ENCODE results near the gene KRT33A. TPM values are rescaled to one million over a fixed set of nuclear protein-coding genes. Genes with fewer than 3 reads are reported as not detected.

The KRT33A gene
- total RNA-seq, 4 donors from 2014 or later: 0.21 to 2.7 (median 1.9) TPM; not detected in 1

DNA sequence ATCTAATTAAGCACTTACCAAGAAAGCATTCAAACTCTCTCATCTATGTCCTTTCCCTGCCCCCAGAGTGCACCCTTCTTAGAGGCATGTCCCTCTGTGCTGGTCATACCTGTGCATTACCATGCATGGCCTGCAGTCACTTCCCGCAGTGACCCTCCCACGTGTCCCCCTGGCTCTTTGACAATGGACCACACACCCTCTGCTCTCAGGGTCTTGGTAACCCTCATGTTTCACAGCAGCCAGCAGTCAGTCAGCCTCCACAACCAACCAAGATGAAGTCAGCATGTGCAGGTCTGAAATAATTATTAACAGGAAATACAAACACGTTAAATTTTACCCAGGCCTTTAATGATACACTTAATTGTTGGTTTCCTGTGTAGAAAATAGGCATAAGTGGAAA is 10.1 kb downstream of the KRT33A start:
- peaks cover 15 to 94% (median 30%) of the 10 kb centered on the region in 3 donors for H3K4me1 ChIP-seq
- H3K36me3 ChIP-seq: no peaks in the 10 kb centered on the region
- 54 to 66% methylated on average over 3 of the region's 3 CpGs for WGBS, 2 donors
- no peak for DNase-seq
- H3K4me3 ChIP-seq: no peak overlapping the region
- intact Hi-C loops (cut with DNase I): no loop called here
- no peaks in the 10 kb centered on the region for H3K9me3 ChIP-seq
- TF ChIP-seq, protein P1, sequence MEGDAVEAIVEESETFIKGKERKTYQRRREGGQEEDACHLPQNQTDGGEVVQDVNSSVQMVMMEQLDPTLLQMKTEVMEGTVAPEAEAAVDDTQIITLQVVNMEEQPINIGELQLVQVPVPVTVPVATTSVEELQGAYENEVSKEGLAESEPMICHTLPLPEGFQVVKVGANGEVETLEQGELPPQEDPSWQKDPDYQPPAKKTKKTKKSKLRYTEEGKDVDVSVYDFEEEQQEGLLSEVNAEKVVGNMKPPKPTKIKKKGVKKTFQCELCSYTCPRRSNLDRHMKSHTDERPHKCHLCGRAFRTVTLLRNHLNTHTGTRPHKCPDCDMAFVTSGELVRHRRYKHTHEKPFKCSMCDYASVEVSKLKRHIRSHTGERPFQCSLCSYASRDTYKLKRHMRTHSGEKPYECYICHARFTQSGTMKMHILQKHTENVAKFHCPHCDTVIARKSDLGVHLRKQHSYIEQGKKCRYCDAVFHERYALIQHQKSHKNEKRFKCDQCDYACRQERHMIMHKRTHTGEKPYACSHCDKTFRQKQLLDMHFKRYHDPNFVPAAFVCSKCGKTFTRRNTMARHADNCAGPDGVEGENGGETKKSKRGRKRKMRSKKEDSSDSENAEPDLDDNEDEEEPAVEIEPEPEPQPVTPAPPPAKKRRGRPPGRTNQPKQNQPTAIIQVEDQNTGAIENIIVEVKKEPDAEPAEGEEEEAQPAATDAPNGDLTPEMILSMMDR (IDR thresholded peaks at IDR 0.05): peak in 1 of 6 experiments; percentile 15
- no peak for TF ChIP-seq POLR2A (IDR thresholded peaks at IDR 0.05)
- H3K27me3 ChIP-seq: no peaks in the 10 kb centered on the region
- H3K27ac ChIP-seq: peak overlapping the region; percentile 10 to 80 (median 72)

GRCh38 chr17:41339571-41340172 is 11.0 kb downstream of the KRT33A start:
- Histone ChIP-seq H3K27ac (peak overlapping the region; percentile 67 to 80 (median 72)), H3K4me1 (peaks cover 15 to 95% (median 34%) of the 10 kb centered on the region in 3 donors), H3K27me3 (no peaks in the 10 kb centered on the region), H3K4me3 (no peak overlapping the region), H3K9me3 (no peaks in the 10 kb centered on the region), H3K36me3 (no peaks in the 10 kb centered on the region)
- no peak for DNase-seq
- intact Hi-C loops (cut with DNase I): no loop called here
- WGBS, 2 donors: 34 to 51% methylated on average over 2 of the region's 2 CpGs
- no peak for TF ChIP-seq POLR2A (IDR thresholded peaks at IDR 0.05)
- TF ChIP-seq, protein P1 (IDR thresholded peaks at IDR 0.05): no peak

GRCh38 chr17:41338961-41339485 is 11.6 kb downstream of the KRT33A start:
- H3K9me3 ChIP-seq: no peaks in the 10 kb centered on the region
- WGBS, 2 donors: 16 to 18% methylated on average over 5 of the region's 5 CpGs
- peaks cover 15 to 93% (median 34%) of the 10 kb centered on the region in 3 donors for H3K4me1 ChIP-seq
- intact Hi-C loops (cut with DNase I): no loop called here
- no peak overlapping the region for H3K4me3 ChIP-seq
- DNase-seq: no peak
- TF ChIP-seq, protein P1 (IDR thresholded peaks at IDR 0.05): no peak
- no peak for TF ChIP-seq POLR2A (IDR thresholded peaks at IDR 0.05)
- peak overlapping the region; percentile 67 to 80 (median 72) for H3K27ac ChIP-seq
- H3K27me3 ChIP-seq: no peaks in the 10 kb centered on the region
- no peaks in the 10 kb centered on the region for H3K36me3 ChIP-seq

DNA sequence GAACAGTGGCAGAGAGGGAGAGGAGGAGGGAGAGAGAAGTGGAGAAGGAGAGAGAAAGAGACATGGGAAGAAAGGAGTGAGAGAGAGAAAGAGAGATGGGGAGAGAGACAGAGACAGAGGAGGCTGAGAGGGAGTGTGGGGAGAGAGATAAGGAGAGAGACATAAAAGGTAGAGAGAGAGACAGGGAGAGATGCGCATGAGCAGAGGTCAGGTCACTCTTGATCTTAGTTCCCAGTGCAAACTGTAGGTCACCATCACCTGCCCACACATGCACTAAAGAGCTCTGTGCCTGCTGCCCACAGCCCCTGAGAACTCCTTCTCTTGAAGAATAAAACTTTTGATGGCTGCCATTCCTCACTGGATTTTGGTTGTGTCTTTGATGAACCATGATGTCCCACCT is 14.9 kb downstream of the KRT33A start:
- H3K4me3 ChIP-seq: no peak overlapping the region
- H3K9me3 ChIP-seq: no peaks in the 10 kb centered on the region
- H3K27me3 ChIP-seq: no peaks in the 10 kb centered on the region
- WGBS, 2 donors: 100% methylated on average over 1 of the region's 1 CpG
- H3K27ac ChIP-seq: no peak overlapping the region
- peaks cover 15 to 60% (median 21%) of the 10 kb centered on the region in 3 donors for H3K4me1 ChIP-seq
- intact Hi-C loops (cut with DNase I): no loop called here
- no peak for DNase-seq
- H3K36me3 ChIP-seq: no peaks in the 10 kb centered on the region
- no peak for TF ChIP-seq POLR2A (IDR thresholded peaks at IDR 0.05)
- TF ChIP-seq, protein P1 (IDR thresholded peaks at IDR 0.05): no peak

DNA sequence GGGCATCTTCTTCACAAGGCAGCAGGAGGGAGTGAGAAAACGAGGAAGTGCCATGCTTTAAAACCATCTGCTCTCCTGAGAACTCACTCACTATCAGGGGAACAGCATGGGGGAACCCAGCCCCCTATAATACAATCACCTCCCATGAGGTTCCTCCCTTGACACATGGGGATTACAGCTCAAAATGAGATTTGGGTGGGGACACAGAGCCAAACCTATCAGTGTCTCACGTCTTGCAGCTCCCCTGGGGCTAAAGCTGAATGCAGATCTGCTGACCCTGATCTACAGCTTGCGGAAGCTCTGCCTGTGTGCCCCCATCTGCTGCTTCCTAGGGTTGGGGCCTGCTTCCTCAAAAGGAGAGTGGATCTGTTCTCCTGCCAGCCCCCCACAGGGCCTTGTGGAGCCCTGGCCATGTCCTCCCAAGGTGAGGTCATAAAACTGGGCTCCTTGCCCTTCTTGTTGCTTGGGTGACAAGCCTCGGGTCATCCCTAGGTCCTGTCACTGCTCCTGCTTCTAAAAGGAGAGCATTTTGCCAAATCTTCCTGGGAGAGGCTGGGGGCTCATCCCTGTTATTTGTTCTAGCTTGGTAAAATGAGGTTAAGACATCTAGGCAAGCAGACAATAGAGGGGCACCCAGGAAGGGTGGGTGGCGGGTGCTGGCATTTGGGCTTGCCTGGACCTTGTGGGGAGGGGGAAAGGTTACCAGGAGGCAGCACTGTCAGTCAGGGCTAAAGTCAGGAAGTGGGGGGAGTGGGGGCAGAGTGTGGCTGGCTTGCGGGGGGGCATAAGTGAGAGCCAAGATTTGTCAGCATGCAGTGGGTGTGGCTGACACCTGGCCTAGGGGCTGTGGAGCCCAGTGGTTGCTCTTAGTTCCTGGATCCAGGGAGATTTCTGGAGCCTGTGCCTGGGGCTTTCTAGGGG is 16.0 kb downstream of the KRT33A start:
- no peak for DNase-seq
- Histone ChIP-seq H3K4me1 (peaks cover 10 to 49% (median 10%) of the 10 kb centered on the region in 3 donors), H3K4me3 (no peak overlapping the region), H3K27me3 (no peaks in the 10 kb centered on the region), H3K36me3 (no peaks in the 10 kb centered on the region), H3K27ac (peak overlapping the region in 1 of 4 donors; percentile 14), H3K9me3 (no peaks in the 10 kb centered on the region)
- TF ChIP-seq, protein P1 (IDR thresholded peaks at IDR 0.05): no peak
- no peak for TF ChIP-seq POLR2A (IDR thresholded peaks at IDR 0.05)
- 32 to 61% methylated on average over 2 to 3 of the region's 6 CpGs for WGBS, 2 donors
- intact Hi-C loops (cut with DNase I): no loop called here
